NCI-H510A treated with DMSO at 0.1 percent for 48 hours (cell line): ENCODE data around the gene FSTL4.
"Not testable (repeated sequence)": the region's sequence is repeated elsewhere in the genome, so short reads cannot be mapped to it uniquely, and the experiment has no call there.

Experiments used
- DNase-seq: peaks from one replicate; lab custom pipeline; 2025; lab: John Stamatoyannopoulos, UW

Gene FSTL4

GRCh38 chr5:133222521-133222920 is 389.8 kb downstream of the FSTL4 start:
- no peak for DNase-seq

- DNase-seq = no peak
Observed at GRCh38 chr5:133222040-133222439, 390.3 kb downstream of the FSTL4 start.

- DNase-seq = no peak
Observed at GRCh38 chr5:133220851-133221674, 391.3 kb downstream of the FSTL4 start.

- no peak for DNase-seq
Observed at GRCh38 chr5:133219296-133219695, 393.0 kb downstream of the FSTL4 start.

- not testable (repeated sequence) for DNase-seq
Observed at GRCh38 chr5:133216138-133216537, 396.2 kb downstream of the FSTL4 start.

- no peak for DNase-seq
Observed at GRCh38 chr5:133214153-133214820, 398.1 kb downstream of the FSTL4 start.

- no peak for DNase-seq
Observed at GRCh38 chr5:133205649-133206048, 406.7 kb downstream of the FSTL4 start.

GRCh38 chr5:133205204-133205603 is 407.1 kb downstream of the FSTL4 start:
- no peak for DNase-seq

GRCh38 chr5:133203317-133204305 is 408.7 kb downstream of the FSTL4 start:
- DNase-seq = no peak

GRCh38 chr5:133202066-133202665 is 410.2 kb downstream of the FSTL4 start:
- no peak for DNase-seq

GRCh38 chr5:133201310-133201709 is 411.0 kb downstream of the FSTL4 start:
- no peak for DNase-seq

GRCh38 chr5:133200256-133200655 is 412.1 kb downstream of the FSTL4 start:
- DNase-seq = no peak

- no peak for DNase-seq
Observed at GRCh38 chr5:133199417-133200178, 412.7 kb downstream of the FSTL4 start.

- no peak for DNase-seq
Observed at GRCh38 chr5:133198511-133198910, 413.8 kb downstream of the FSTL4 start.

- no peak for DNase-seq
Observed at GRCh38 chr5:133196441-133197085, 415.8 kb downstream of the FSTL4 start.

- DNase-seq = no peak
Observed at GRCh38 chr5:133195250-133195649, 417.1 kb downstream of the FSTL4 start.

GRCh38 chr5:133193794-133194193 is 418.5 kb downstream of the FSTL4 start:
- no peak for DNase-seq

GRCh38 chr5:133192716-133193115 is 419.6 kb downstream of the FSTL4 start:
- no peak for DNase-seq

- no peak for DNase-seq
Observed at GRCh38 chr5:133189881-133190280, 422.5 kb downstream of the FSTL4 start.

GRCh38 chr5:133179405-133179804 is 432.9 kb downstream of the FSTL4 start:
- DNase-seq = no peak
